Psoas muscle (tissue), 8 donors: ENCODE results near the gene TLK2. TPM values are rescaled to one million over a fixed set of nuclear protein-coding genes. Genes with fewer than 3 reads are reported as not detected.

Source experiments
- ATAC-seq, 4 donors: fragments of 200-7000 bp; cut with Tn5 transposase; one replicate each; pipeline ENCODE4 v1.9.1; 2020; ENCODE audit warnings: moderate library complexity in 3 of 4, mild to moderate bottlenecking in 2 of 4
- DNase-seq, 2 donors: peaks; one replicate each; pipeline ENCODE4 v3.0.0-alpha.2; 2020
- H3K27ac ChIP-seq: fragments of 200-600 bp; one replicate; pipeline ENCODE4 v1.8.0; 2022
- H3K27me3 ChIP-seq, 3 donors: fragments of 200-600 bp in 1 of 3; one replicate each; pipeline versions ENCODE4 v1.6.1 to v1.8.0; 2013 to 2022; ENCODE audit warnings: low read length in 2 of 3, mild to moderate bottlenecking in 2 of 3, moderate library complexity in 1 of 3; ENCODE audit not compliant: insufficient read depth in 3 of 3
- H3K36me3 ChIP-seq, 2 donors: fragments of 200-600 bp in 1 of 2; one replicate each; pipeline versions ENCODE4 v1.6.1 to v1.8.0; 2013 to 2022; ENCODE audit warnings: low read depth in 1 of 2, mild to moderate bottlenecking in 1 of 2, moderate library complexity in 1 of 2; ENCODE audit not compliant: insufficient read depth in 1 of 2
- H3K4me1 ChIP-seq: fragments of 200-600 bp; one replicate; pipeline ENCODE4 v1.8.0; 2022
- H3K4me3 ChIP-seq: fragments of 200-600 bp; one replicate; pipeline ENCODE4 v1.8.0; 2022; ENCODE audit warnings: mild to moderate bottlenecking
- H3K9me3 ChIP-seq: fragments of 200-600 bp; one replicate; pipeline ENCODE4 v1.8.0; 2022
- WGBS, 3 donors: extraction: QIAGEN DNeasy Blood & Tissue Kit; methylation state at CpG; one replicate each; pipeline versions ENCODE4 v1.1.6 to v1.1.7; 2013; 5-methylcytosine and 5-hydroxymethylcytosine counted together
- intact Hi-C, 2 donors: fragments of 100-400 bp; cut with DNase I; formaldehyde crosslinking; loops; one replicate each; pipeline versions ENCODE4 v1.11.0 to v1.14.2; 2022
- polyA plus RNA-seq, 3 donors: library from polyadenylated mRNA; stranded (reverse); fragments of 200-250 nt; gene quantifications; one replicate each; pipeline ENCODE4 v1.2.3, GENCODE V29; 2013
- total RNA-seq, 4 donors: library from RNA; stranded (reverse); fragmentation: NEBNext Ultra II Directional in 2 of 4; extraction: Animal tissue kit (Norgen Biotek cat#: 25700) in 2 of 4; gene quantifications; one replicate each; pipeline versions ENCODE4 v1.2.1 to v1.2.4, GENCODE V29; 2021 to 2023
- TF ChIP-seq, protein P1 (sequence below): fragments of 200-600 bp; IDR thresholded peaks from one replicate; pipeline ENCODE4 v1.8.0; 2022; ENCODE audit warnings: antibody characterized with exemption
- donor health status: healthy with polysubstance abuse.
- donor health status: DM: no; HTN: no; CAD: no; lungs with moderate emphysema.
- donor health status: Bipolar disorder and iron deficiency.
- donor health status: healthy.
- donor health status: DM: yes; HTN: yes; CAD: no.
- donor health status: DM: no; HTN: no; CAD: no.
- donor health status: DM: no; HTN: no; CAD: no.
- donor health status: DM: yes; HTN: yes; CAD: no.

TLK2 gene
- total and polyA plus RNA-seq, 7 donors: 23.1 to 51.9 (median 40.2) TPM

DNA sequence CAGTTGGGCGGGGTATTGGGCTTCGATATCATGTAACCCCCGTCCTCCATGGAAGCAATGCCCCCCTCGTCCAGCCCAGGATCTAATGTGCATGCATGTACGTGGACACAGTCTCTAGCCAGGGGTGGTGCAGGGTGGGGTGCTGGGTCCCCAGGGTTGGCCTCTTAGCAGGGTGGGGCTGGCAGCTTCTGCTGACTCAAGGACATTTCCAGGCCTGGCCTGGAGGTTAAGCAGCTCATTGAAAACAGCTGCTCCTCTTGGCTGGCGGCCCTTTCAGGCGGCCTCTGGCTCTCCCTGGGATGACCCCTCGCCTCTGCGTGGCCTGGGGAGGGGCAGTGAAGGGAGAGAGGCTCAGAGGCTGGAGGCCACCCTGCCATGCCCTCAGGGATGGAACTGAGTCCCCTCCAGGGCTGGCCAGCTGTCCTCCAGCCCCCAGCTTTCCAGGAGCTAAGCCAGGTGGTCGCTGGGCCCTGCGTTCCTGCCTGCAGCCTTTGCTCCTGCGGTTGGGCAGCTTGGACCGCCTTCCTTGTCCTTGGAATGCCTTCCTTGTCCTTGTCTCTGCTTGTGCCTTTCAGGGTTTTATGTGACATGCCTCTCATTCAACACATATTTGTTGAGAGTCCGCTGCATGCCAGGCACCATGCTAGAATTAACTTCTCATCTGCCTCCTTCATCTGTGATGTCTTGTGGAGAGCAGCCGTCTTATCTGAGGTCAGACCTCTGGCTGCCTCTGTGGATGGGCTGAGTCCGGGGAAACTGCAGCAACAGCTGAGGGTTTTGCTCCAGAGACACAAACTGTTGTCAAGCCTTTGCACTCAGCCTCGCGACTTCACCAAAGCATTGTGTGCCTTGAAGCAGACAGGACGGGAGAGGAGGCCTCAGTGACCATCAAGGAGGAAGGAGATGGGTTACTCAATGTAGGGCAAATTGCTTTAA lies 175.5 kb downstream of the TLK2 start:
- DNase-seq: peak; percentile 81 to 86
- H3K27me3 ChIP-seq: peaks cover 0 to 21% (median 4%) of the 10 kb centered on the region in 3 donors
- no peaks in the 10 kb centered on the region for H3K36me3 ChIP-seq
- H3K4me1 ChIP-seq: peaks cover 14% of the 10 kb centered on the region
- TF ChIP-seq, protein P1, sequence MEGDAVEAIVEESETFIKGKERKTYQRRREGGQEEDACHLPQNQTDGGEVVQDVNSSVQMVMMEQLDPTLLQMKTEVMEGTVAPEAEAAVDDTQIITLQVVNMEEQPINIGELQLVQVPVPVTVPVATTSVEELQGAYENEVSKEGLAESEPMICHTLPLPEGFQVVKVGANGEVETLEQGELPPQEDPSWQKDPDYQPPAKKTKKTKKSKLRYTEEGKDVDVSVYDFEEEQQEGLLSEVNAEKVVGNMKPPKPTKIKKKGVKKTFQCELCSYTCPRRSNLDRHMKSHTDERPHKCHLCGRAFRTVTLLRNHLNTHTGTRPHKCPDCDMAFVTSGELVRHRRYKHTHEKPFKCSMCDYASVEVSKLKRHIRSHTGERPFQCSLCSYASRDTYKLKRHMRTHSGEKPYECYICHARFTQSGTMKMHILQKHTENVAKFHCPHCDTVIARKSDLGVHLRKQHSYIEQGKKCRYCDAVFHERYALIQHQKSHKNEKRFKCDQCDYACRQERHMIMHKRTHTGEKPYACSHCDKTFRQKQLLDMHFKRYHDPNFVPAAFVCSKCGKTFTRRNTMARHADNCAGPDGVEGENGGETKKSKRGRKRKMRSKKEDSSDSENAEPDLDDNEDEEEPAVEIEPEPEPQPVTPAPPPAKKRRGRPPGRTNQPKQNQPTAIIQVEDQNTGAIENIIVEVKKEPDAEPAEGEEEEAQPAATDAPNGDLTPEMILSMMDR: no peak
- no peaks in the 10 kb centered on the region for H3K9me3 ChIP-seq
- H3K4me3 ChIP-seq: no peak overlapping the region
- peak; percentile 59 to 71 (median 64) for ATAC-seq
- intact Hi-C loops: no loop called here
- H3K27ac ChIP-seq: no peak overlapping the region
- 27 to 42% (median 30%) methylated on average over 18 to 19 of the region's 19 CpGs for WGBS, 3 donors

DNA sequence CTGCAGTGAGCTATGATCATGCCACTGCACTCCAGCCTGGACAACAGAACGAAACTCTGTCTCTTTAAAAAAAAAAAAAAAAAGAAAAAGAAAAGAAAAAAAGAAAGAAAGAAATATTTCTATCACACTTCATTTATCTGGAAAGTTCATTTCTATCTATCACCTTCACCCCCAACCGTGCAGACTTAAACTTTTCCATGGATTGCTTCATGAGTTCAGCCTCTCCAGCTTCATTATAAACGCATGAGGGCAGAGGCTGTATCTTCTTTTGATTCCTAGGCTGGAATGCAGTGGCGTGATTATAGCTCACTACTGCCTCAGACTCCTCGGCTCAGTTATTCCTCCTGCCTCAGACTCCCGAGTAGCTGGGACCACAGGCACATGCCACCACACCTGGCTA lies 177.0 kb downstream of the TLK2 start:
- intact Hi-C loops: no loop called here
- no peak overlapping the region for H3K4me3 ChIP-seq
- no peak for ATAC-seq
- TF ChIP-seq, protein P1: no peak
- peaks cover 14% of the 10 kb centered on the region for H3K4me1 ChIP-seq
- H3K27ac ChIP-seq: no peak overlapping the region
- no peak for DNase-seq
- peaks cover 0 to 21% (median 3%) of the 10 kb centered on the region in 3 donors for H3K27me3 ChIP-seq
- 81 to 86% (median 83%) methylated on average over 6 of the region's 6 CpGs for WGBS, 3 donors
- no peaks in the 10 kb centered on the region for H3K36me3 ChIP-seq
- H3K9me3 ChIP-seq: peaks cover 1% of the 10 kb centered on the region

DNA sequence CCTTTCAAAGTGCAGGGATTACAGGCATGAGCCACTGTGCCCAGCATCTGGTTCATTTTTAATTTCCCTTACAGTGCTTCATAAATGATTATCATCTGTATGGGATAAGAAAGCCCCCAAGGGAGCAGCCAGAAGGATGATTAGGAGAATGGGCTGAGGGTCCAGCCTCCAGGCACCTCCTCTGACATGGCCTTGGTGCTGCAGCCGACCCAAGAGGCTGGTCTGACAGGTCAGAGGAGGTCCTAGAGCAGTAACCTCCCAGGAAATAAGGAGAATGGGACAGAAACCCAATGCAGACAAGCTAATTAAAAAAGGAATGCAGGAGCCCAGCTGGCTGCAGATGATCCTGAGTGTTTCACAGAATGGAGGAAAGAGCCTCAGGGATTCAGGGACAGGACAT lies 177.8 kb downstream of the TLK2 start:
- peaks cover 0 to 21% (median 1%) of the 10 kb centered on the region in 3 donors for H3K27me3 ChIP-seq
- ATAC-seq (no peak), DNase-seq (peak in 1 of 2 donors; percentile 18)
- 38 to 64% (median 53%) methylated on average over 1 of the region's 1 CpG for WGBS, 3 donors
- no peak overlapping the region for H3K4me3 ChIP-seq
- TF ChIP-seq, protein P1: no peak
- H3K4me1 ChIP-seq: peaks cover 14% of the 10 kb centered on the region
- no peak overlapping the region for H3K27ac ChIP-seq
- no peaks in the 10 kb centered on the region for H3K36me3 ChIP-seq
- intact Hi-C loops: no loop called here
- peaks cover 8% of the 10 kb centered on the region for H3K9me3 ChIP-seq

DNA sequence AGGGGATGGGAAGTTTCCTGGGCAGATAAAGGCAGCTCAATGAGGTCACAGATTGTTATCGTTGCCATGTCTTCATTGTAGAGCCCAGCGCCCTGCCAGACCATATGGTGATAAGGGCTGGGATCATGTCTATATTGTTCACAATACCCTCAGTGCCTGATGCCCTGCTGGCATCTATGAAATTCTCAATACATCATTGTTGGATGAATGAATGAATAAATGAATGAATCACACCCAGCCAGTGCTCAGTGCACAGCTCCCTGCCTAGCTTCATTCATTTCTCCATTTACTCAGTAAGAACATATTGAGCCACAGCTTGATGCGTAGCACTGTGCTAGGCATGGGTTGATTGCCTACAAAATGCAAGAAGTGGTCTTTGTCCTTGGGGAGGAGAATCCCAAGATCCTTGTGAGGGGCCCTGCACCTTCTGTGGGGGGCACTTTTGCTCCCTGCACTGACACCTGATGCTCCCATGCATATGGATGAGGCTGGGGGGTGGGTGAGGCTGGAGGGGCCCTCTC lies 178.6 kb downstream of the TLK2 start:
- intact Hi-C loops: no loop called here
- WGBS, 3 donors: 88 to 92% (median 90%) methylated on average over 3 of the region's 3 CpGs

More for the DNA sequence above, 178.6 kb downstream of the TLK2 start:
- Histone ChIP-seq H3K9me3 (peaks cover 8% of the 10 kb centered on the region), H3K4me1 (peaks cover 14% of the 10 kb centered on the region), H3K36me3 (no peaks in the 10 kb centered on the region), H3K27ac (no peak overlapping the region), H3K27me3 (peaks cover 0 to 15% (median 0%) of the 10 kb centered on the region in 3 donors), H3K4me3 (no peak overlapping the region)
- no peak for ATAC-seq
- TF ChIP-seq, protein P1: no peak
- no peak for DNase-seq
